ENCODE measurements around the gene KIF26B. TPM values are rescaled to one million over a fixed set of nuclear protein-coding genes. Genes with fewer than 3 reads are reported as not detected.
"Not testable (repeated sequence)": the region's sequence is repeated elsewhere in the genome, so short reads cannot be mapped to it uniquely, and the experiment has no call there.

Gene KIF26B
- total RNA-seq, 1 experiment from 2014 or later: 1.1 TPM

DNA sequence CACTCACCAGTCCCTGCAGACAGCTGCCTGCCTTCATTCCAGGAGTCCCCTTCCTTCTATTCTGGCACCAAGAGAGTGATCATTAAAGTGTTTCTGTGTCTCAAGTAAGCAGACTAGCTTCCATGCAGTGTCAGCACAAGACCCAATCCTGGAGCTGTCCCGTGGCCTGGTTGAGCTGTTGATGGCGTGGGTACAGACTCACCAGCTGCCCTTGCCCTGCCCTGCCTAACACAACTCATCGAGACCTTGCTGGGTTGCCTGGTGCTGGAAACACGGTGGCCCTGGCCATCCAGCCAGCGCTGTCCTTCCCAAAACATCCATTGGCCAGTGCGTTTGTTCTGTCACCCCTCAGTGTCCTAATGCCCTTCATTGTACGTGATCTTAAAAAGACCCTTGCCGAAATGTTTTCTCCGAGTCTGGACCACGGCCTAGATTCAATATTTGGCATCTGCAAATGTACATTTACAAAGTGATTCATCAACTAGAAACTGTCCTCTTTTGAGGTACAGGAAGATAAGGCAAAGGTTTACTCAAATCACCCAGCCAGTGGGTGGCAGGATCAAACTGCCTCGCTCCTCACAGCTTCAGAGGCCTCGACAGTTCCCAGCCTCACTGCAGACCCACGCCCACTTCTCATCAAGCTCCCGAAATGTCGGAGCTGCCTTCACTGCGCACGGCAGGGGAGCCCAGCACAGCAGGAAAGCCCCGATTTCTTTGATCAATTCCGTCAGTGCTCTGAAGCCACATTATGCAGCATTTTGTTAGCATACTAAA is 494.2 kb downstream of the KIF26B start:
- DNase-seq (ENCODE audit: low read depth): no peak

DNA sequence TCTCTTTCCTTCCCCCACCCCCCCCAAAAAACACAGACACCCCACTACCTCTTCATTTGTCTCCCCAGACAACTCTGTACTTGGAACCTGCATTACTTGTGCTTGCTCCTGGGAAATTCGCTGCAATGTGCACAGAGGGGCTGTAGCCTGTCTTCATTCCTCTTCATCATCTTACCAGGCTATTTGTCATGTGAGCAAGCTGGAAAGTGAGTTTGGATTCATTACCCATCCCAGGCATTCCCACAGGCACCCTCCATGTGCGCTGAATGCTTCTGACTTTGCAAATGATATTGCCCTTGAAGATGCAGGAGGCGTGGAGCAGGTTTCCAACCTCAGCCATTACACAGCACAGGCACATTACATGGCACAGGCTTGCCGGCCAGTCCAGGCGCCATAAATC is 494.9 kb downstream of the KIF26B start:
- DNase-seq (ENCODE audit: low read depth): no peak

- DNase-seq (ENCODE audit: low read depth): no peak
Measured at GRCh38 chr1:245650441-245650960, 495.7 kb downstream of the KIF26B start.

GRCh38 chr1:245651093-245651492 is 496.3 kb downstream of the KIF26B start:
- no peak for DNase-seq (ENCODE audit: low read depth)

- DNase-seq (ENCODE audit: low read depth): no peak
Measured at GRCh38 chr1:245652116-245652515, 497.3 kb downstream of the KIF26B start.

- DNase-seq (ENCODE audit: low read depth): no peak
Measured at GRCh38 chr1:245652660-245653427, 498.1 kb downstream of the KIF26B start.

DNA sequence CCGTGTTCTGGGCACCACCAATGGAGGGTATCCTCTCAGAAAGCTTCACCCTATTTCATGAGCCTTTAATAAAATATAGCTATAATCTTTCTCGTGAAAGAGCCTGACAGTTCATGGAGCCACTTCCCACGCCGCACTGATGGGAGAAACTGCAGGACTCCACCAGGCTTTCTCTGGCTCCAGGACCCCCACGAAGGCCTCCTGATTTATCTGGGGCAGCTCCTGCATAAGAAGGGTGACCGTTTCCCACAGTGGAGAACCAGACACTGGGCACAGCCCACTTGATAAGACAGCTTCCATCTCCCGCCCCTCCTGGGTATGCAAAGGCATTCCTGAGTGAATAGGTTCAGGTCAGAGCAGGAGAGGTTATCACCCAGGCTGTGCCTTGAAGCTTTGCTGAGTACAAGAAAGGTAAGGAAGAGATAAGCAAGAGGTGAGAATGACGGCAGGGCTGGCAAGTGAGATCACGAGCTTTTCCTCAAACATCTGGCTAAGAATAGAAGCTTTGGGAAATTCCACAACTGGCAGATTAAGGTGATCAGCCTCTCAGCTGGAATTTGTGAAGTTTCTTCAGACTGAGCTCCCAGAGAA is 499.8 kb downstream of the KIF26B start:
- no peak for DNase-seq (ENCODE audit: low read depth)

DNA sequence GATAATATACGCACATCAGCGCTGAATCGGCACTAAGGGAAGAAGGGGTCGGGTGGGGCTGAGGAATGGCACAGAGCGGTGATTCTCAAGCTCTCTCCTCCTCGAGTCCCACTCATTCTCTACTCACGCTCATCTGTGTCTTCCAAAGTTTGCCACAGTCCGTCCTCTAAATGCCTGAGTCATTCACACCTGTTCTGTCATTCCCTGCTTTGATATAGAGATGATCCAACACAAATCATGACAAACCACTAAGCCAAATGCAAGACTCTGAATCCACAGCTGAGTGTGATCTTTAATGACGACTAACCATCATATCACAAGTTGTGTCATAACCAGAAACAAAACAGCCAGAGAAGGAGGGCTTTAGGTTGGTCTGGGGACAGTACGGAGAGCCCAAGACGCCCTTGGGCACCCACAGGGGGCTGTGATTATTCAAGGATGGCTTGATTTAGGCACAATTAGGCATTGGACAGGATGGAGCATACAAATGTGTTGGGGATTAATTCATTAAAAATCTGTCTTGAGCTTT is 501.5 kb downstream of the KIF26B start:
- no peak for DNase-seq (ENCODE audit: low read depth)

GRCh38 chr1:245657371-245657770 is 502.6 kb downstream of the KIF26B start:
- no peak for DNase-seq (ENCODE audit: low read depth)

GRCh38 chr1:245663373-245663772 is 508.6 kb downstream of the KIF26B start:
- DNase-seq (ENCODE audit: low read depth): peak; percentile 10

DNA sequence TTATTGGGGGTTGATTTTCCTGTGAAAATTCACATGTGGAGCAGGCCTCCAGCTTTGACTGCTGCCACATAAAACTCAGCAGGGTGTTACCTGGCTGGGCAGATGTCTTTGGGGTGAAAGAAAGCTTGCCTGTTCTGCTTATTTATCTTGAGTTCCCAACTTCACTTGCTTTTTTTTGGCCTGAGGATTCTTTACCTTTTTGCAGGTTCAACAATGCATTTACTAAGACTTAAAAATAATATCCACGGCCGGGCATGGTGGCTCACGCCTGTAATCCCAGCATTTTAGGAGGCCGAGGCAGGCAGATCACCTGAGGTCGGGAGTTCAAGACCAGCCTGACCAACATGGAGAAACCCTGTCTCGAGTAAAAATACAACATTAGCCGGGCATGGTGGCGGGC is 509.1 kb downstream of the KIF26B start:
- DNase-seq (ENCODE audit: low read depth): no peak

GRCh38 chr1:245666412-245666811 is 511.6 kb downstream of the KIF26B start:
- no peak for DNase-seq (ENCODE audit: low read depth)

DNA sequence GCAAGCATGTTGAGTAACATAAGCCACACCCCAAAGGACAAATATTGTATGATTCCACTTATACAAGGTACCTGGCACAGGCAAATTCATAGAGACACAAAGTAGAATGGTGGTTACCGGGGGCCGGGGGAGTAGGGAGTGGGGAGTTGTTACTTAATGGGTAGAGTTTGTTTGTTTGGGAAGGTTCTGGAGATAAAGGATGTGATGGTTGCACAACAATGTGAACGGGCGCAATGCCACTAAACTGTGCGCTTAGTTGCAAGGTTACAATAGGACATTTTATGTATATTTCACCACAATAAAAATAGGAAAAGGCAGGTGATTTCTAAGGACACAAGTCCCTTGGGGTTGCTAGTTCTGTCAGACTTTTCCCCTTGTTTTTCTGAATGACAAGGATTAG is 516.6 kb downstream of the KIF26B start:
- no peak for DNase-seq (ENCODE audit: low read depth)

GRCh38 chr1:245671966-245672767 is 517.4 kb downstream of the KIF26B start:
- DNase-seq (ENCODE audit: low read depth): no peak

GRCh38 chr1:245672836-245673656 is 518.3 kb downstream of the KIF26B start:
- not testable (repeated sequence) for DNase-seq (ENCODE audit: low read depth)

DNA sequence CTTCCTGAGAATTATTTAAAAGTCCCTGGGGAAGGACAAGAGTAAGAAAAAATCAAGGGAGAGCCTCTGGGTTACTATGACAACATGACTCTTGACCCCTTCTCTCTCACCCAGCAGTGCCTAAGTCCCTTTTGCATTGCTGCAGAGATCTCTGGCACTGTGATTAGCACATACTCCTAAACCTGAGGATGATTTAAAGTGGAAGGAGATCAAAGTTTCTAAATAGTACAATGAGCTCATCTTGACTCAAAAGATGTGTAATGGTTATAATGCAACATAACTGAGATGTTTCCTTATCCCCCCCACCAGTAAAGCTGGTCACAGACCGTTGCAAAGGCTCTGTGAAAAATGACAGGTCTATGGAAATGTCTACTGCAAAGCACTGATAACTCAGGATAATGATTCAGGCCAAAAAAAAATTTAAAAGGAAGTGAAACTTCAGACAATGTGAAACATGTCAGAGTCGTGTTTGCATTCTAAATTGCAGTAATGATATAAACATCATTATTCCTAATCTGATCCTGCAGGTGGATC is 519.2 kb downstream of the KIF26B start:
- DNase-seq (ENCODE audit: low read depth): no peak

DNA sequence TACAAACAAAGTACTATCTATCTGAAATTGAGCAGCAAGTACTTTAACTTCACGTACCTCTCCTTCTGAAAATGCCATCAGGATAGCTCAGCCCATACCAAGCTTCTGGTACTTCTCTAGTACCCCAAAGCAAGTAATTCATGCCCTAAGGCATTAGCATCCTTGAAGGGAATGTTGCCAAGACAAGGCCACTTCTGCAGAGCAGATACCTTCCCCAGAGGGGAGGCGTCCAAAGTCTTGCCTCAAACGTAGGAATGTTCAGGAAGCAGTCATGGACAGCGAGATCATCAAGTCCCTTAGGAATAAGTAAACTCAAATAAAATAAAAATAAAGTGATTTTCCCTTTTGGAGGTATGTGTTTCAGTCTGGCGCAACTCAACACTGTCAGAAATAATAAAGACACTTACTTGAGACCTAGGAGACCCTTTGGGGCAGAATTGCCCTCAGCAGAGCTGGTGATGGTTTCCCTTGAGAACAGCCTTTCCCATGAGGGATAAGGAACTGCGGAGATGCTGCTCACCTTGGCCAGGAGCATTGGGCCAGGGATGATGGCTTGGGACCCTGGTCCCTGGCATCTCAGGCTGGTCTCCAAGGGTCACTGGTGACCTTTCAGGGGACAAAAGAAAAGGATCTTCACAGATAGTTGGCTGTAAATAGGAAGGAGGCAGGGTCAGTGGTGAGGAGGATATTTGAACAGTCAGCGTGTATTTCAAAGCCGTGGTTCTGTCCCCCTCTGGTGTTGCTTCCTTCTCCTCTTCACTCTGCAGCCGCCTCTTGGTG is 522.9 kb downstream of the KIF26B start:
- DNase-seq (ENCODE audit: low read depth): no peak

DNA sequence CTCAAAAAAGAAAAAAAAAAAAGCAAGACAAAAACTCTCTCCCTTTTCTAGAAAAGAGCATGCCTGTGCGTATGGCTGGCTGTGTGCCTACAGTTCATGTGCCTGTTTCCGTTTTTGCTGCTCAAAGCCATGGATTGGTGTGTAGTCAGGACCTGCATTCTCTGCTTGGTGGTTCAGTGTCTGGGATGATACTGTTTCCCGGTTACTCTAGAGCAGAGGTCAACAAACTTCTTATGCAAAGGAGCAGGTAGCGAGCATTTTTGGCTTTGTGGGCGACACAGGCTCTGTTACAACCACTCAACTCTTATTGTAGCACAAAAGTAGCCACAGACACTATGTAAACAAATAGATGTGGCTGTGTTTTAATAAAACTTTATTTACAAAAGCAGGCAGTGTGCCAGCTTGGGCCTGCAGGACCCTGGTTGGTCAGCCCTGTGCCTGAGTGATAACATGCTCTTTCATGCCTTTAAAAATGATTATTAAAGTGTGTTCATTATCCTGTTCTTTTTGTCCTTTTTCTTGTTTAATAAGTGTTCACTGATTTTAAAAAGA is 524.2 kb downstream of the KIF26B start:
- DNase-seq (ENCODE audit: low read depth): no peak
